GM12878 (cell line): ENCODE measurements around the gene FNDC11.

Experiments
- BCL11A ChIP-seq: IDR thresholded peaks from 2 replicates; pipeline ENCODE4 v1.6.1; 2011; ENCODE audit warnings: low read depth, low read length
- CBX3 ChIP-seq: fragments of 200-600 bp; sonication (generic); IDR thresholded peaks from 2 replicates; pipeline ENCODE4 v1.6.1; 2016; ENCODE audit warnings: low read depth, borderline replicate concordance
- EP300 ChIP-seq, 2 experiments: fragments of 150-350 bp in 1 of 2; IDR thresholded peaks; 2 replicates each; pipeline ENCODE4 v1.6.1; 2011 to 2012; ENCODE audit warnings: low read depth in 2 of 2, low read length in 2 of 2, borderline replicate concordance in 1 of 2, improper control_type of control experiment in 1 of 2, inconsistent platforms in 1 of 2; ENCODE audit not compliant: control insufficient read depth in 1 of 2
- EZH2 ChIP-seq: IDR thresholded peaks from 2 replicates; pipeline ENCODE4 v1.6.1; 2012; ENCODE audit warnings: low read depth, mild to moderate bottlenecking, control low read depth, inconsistent platforms, low read length, borderline replicate concordance; ENCODE audit not compliant: control insufficient read depth
- POLR2A ChIP-seq: IDR thresholded peaks from 2 replicates; pipeline ENCODE4 v1.6.1; 2011; ENCODE audit warnings: low read depth, mild to moderate bottlenecking, low read length
- POLR2AphosphoS5 ChIP-seq: IDR thresholded peaks from 2 replicates; pipeline ENCODE4 v1.6.1; 2011; ENCODE audit warnings: mild to moderate bottlenecking, low read length, inconsistent platforms
- SIN3A ChIP-seq: IDR thresholded peaks from 2 replicates; pipeline ENCODE4 v1.6.1; 2012; ENCODE audit warnings: low read depth, low read length, improper control_type of control experiment
- SREBF2 ChIP-seq: IDR thresholded peaks from 2 replicates; pipeline ENCODE4 v1.6.1; 2012; ENCODE audit warnings: mild to moderate bottlenecking, low read length
- TCF7 ChIP-seq: IDR thresholded peaks from 2 replicates; pipeline ENCODE4 v1.6.1; 2014; ENCODE audit warnings: antibody characterized with exemption, borderline replicate concordance
- ZNF207 ChIP-seq: fragments of 450-650 bp; IDR thresholded peaks from 2 replicates; pipeline ENCODE4 v1.6.1; 2014; ENCODE audit warnings: antibody characterized with exemption, mild to moderate bottlenecking, borderline replicate concordance
- TF ChIP-seq, protein P1 (sequence below): fragments of 450-650 bp; IDR thresholded peaks from 2 replicates; pipeline ENCODE4 v1.6.1; 2017; ENCODE audit warnings: mild to moderate bottlenecking, moderate library complexity
- TF ChIP-seq, protein P2 (sequence below), 3 experiments: IDR thresholded peaks in 2 of 3; conservative IDR thresholded peaks in 1 of 3; 2 replicates each; pipeline ENCODE4 v1.5.1; 2011; ENCODE audit warnings: low read depth in 3 of 3, low read length in 3 of 3, mild to moderate bottlenecking in 3 of 3, control low read depth in 2 of 3, moderate library complexity in 2 of 3, inconsistent platforms in 1 of 3, mixed read lengths in 1 of 3; ENCODE audit not compliant: control insufficient read depth in 2 of 3, insufficient read depth in 1 of 3; ENCODE audit errors: extremely low read depth in 1 of 3
- TF ChIP-seq, protein P3 (sequence below): IDR thresholded peaks from 2 replicates; pipeline ENCODE4 v1.6.1; 2012; ENCODE audit warnings: mild to moderate bottlenecking, low read depth, low read length

DNA sequence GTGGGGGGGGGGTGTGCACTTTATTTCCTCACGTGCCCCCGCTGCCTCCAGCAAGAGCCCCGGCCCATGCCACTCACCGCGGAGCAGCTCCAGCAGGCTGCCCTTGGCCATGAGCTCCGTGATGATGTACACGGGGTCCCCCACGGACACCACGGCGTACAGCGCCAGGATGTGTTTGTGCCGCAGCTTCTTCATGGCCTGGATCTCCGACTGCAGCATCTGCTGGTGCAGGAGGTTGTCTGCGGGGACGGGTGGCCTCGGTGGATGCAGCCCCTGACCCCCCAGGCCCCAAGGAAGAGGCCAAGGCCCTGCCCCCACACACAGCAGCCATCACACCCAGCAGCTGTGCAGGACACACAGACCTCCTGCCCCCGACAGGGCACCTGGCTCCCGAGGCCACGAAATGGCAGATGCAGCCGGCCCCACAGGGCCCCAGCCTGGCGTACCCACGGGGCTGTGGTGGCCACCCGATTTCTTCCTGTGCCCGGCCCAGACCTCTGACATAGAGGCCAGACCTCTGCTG is 21.4 kb upstream of the FNDC11 start:
- TF ChIP-seq, protein P1, sequence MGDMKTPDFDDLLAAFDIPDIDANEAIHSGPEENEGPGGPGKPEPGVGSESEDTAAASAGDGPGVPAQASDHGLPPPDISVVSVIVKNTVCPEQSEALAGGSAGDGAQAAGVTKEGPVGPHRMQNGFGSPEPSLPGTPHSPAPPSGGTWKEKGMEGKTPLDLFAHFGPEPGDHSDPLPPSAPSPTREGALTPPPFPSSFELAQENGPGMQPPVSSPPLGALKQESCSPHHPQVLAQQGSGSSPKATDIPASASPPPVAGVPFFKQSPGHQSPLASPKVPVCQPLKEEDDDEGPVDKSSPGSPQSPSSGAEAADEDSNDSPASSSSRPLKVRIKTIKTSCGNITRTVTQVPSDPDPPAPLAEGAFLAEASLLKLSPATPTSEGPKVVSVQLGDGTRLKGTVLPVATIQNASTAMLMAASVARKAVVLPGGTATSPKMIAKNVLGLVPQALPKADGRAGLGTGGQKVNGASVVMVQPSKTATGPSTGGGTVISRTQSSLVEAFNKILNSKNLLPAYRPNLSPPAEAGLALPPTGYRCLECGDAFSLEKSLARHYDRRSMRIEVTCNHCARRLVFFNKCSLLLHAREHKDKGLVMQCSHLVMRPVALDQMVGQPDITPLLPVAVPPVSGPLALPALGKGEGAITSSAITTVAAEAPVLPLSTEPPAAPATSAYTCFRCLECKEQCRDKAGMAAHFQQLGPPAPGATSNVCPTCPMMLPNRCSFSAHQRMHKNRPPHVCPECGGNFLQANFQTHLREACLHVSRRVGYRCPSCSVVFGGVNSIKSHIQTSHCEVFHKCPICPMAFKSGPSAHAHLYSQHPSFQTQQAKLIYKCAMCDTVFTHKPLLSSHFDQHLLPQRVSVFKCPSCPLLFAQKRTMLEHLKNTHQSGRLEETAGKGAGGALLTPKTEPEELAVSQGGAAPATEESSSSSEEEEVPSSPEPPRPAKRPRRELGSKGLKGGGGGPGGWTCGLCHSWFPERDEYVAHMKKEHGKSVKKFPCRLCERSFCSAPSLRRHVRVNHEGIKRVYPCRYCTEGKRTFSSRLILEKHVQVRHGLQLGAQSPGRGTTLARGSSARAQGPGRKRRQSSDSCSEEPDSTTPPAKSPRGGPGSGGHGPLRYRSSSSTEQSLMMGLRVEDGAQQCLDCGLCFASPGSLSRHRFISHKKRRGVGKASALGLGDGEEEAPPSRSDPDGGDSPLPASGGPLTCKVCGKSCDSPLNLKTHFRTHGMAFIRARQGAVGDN = no peak
- TF ChIP-seq, protein P2, sequence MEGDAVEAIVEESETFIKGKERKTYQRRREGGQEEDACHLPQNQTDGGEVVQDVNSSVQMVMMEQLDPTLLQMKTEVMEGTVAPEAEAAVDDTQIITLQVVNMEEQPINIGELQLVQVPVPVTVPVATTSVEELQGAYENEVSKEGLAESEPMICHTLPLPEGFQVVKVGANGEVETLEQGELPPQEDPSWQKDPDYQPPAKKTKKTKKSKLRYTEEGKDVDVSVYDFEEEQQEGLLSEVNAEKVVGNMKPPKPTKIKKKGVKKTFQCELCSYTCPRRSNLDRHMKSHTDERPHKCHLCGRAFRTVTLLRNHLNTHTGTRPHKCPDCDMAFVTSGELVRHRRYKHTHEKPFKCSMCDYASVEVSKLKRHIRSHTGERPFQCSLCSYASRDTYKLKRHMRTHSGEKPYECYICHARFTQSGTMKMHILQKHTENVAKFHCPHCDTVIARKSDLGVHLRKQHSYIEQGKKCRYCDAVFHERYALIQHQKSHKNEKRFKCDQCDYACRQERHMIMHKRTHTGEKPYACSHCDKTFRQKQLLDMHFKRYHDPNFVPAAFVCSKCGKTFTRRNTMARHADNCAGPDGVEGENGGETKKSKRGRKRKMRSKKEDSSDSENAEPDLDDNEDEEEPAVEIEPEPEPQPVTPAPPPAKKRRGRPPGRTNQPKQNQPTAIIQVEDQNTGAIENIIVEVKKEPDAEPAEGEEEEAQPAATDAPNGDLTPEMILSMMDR (IDR thresholded peaks at IDR 0.05 in 2 of 3, conservative IDR thresholded peaks at IDR 0.05 in 1 of 3; ENCODE audit: control insufficient read depth in 2 of 3, extremely low read depth in 1 of 3, insufficient read depth in 1 of 3, low read depth in 3 of 3, low read length in 3 of 3) = no peak
- TF ChIP-seq SREBF2 (no peak), CBX3 (no peak), EZH2 (no peak), EP300 (IDR thresholded peaks at IDR 0.05; ENCODE audit: borderline replicate concordance in 1 of 2, control insufficient read depth in 1 of 2, low read depth in 2 of 2, low read length in 2 of 2) (no peak), POLR2A (no peak), ZNF207 (no peak), SIN3A (no peak), POLR2AphosphoS5 (no peak), TCF7 (no peak), BCL11A (no peak)
- TF ChIP-seq, protein P3, sequence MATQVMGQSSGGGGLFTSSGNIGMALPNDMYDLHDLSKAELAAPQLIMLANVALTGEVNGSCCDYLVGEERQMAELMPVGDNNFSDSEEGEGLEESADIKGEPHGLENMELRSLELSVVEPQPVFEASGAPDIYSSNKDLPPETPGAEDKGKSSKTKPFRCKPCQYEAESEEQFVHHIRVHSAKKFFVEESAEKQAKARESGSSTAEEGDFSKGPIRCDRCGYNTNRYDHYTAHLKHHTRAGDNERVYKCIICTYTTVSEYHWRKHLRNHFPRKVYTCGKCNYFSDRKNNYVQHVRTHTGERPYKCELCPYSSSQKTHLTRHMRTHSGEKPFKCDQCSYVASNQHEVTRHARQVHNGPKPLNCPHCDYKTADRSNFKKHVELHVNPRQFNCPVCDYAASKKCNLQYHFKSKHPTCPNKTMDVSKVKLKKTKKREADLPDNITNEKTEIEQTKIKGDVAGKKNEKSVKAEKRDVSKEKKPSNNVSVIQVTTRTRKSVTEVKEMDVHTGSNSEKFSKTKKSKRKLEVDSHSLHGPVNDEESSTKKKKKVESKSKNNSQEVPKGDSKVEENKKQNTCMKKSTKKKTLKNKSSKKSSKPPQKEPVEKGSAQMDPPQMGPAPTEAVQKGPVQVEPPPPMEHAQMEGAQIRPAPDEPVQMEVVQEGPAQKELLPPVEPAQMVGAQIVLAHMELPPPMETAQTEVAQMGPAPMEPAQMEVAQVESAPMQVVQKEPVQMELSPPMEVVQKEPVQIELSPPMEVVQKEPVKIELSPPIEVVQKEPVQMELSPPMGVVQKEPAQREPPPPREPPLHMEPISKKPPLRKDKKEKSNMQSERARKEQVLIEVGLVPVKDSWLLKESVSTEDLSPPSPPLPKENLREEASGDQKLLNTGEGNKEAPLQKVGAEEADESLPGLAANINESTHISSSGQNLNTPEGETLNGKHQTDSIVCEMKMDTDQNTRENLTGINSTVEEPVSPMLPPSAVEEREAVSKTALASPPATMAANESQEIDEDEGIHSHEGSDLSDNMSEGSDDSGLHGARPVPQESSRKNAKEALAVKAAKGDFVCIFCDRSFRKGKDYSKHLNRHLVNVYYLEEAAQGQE = no peak
